RWPE1 (cell line): ENCODE measurements around the gene TNFAIP2.

Experiments
- CTCF ChIA-PET: fragments of 350-600 bp; sonication (Branson Sonifier 250); formaldehyde crosslinking; extraction: SDS; loops from one replicate; lab custom pipeline; 2021; lab: Yijun Ruan, JAX
- POLR2A ChIA-PET: fragments of 400-600 bp; formaldehyde crosslinking; extraction: SDS; loops from one replicate; lab custom pipeline; 2020; ENCODE audit warnings: antibody characterized with exemption; ENCODE audit not compliant: low non-redundant PET; lab: Yijun Ruan, JAX
- DNase-seq: peaks from one replicate; pipeline ENCODE4 v3.0.0; 2012; ENCODE audit warnings: low spot score
- H3K27ac ChIP-seq: fragments of 450-650 bp; 2 replicates; pipeline ENCODE4 v1.5.1; 2017
- CTCF ChIP-seq: fragments of 450-650 bp; conservative IDR thresholded peaks from 2 replicates; pipeline ENCODE4 v1.5.1; 2017; ENCODE audit warnings: low read depth, mild to moderate bottlenecking

TNFAIP2 gene

GRCh38 chr14:103125098-103126070 lies 2.1 kb downstream of the TNFAIP2 start:
- no peak for TF ChIP-seq CTCF
- no peak for DNase-seq
- peak overlapping the region; percentile 97 for H3K27ac ChIP-seq
- ChIA-PET POLR2A (no interaction called here), CTCF (interaction anchor here (0.5 to 7.2 kb wide), 4 partner anchors 20 to 525 kb away, joined by 3 to 57 read pairs (median 4); no protein-coding TSS in a partner anchor)

GRCh38 chr14:103126088-103126872 lies 3.0 kb downstream of the TNFAIP2 start:
- peak overlapping the region; percentile 97 for H3K27ac ChIP-seq
- ChIA-PET CTCF (interaction anchor here (0.5 to 7.2 kb wide), 13 partner anchors 11 to 524 kb away, joined by 3 to 57 read pairs (median 3); no protein-coding TSS in a partner anchor), POLR2A (interaction anchor here (0.5 kb wide), 1 partner anchor 1364 kb away, joined by 3 read pairs; no protein-coding TSS in a partner anchor)
- DNase-seq = no peak
- TF ChIP-seq CTCF = no peak

GRCh38 chr14:103126873-103127304 lies 3.6 kb downstream of the TNFAIP2 start:
- ChIA-PET CTCF (interaction anchor here (0.6 to 7.2 kb wide), 13 partner anchors 10 to 299 kb away, joined by 3 to 57 read pairs (median 3); no protein-coding TSS in a partner anchor), POLR2A (interaction anchor here (0.5 kb wide), 1 partner anchor 1364 kb away, joined by 3 read pairs; no protein-coding TSS in a partner anchor)
- peak; percentile 55 for DNase-seq
- peak overlapping the region; percentile 97 for H3K27ac ChIP-seq
- TF ChIP-seq CTCF = peak; percentile 65

- CTCF ChIA-PET = interaction anchor here (0.6 to 7.2 kb wide), 11 partner anchors 10 to 165 kb away, joined by 3 to 57 read pairs (median 3); no protein-coding TSS in a partner anchor
- H3K27ac ChIP-seq = peak overlapping the region; percentile 97
- POLR2A ChIA-PET = no interaction called here
- no peak; the same call in 1 of the 2 replicates for TF ChIP-seq CTCF
- DNase-seq = no peak
Observed at GRCh38 chr14:103127356-103127755, 4.1 kb downstream of the TNFAIP2 start.

GRCh38 chr14:103127861-103128598 lies 4.8 kb downstream of the TNFAIP2 start:
- DNase-seq = peak; percentile 58
- ChIA-PET CTCF (interaction anchor here (0.5 to 7.2 kb wide), 8 partner anchors 20 to 164 kb away, joined by 3 to 57 read pairs (median 4); no protein-coding TSS in a partner anchor), POLR2A (no interaction called here)
- peak overlapping the region; percentile 97 for H3K27ac ChIP-seq
- no peak for TF ChIP-seq CTCF
